Esophagus muscularis mucosa (tissue), 2 donors: Measurements from ENCODE around the gene CEL.

Experiments used
- EP300 ChIP-seq: sonication (generic); formaldehyde crosslinking; IDR thresholded peaks from one replicate; pipeline ENCODE4 v1.6.1; 2017; ENCODE audit warnings: antibody characterized with exemption
- POLR2A ChIP-seq: fragments of 450-650 bp; IDR thresholded peaks from one replicate; pipeline ENCODE4 v1.6.1; 2017; ENCODE audit warnings: antibody characterized with exemption, moderate library complexity, mild to moderate bottlenecking, low read depth

DNA sequence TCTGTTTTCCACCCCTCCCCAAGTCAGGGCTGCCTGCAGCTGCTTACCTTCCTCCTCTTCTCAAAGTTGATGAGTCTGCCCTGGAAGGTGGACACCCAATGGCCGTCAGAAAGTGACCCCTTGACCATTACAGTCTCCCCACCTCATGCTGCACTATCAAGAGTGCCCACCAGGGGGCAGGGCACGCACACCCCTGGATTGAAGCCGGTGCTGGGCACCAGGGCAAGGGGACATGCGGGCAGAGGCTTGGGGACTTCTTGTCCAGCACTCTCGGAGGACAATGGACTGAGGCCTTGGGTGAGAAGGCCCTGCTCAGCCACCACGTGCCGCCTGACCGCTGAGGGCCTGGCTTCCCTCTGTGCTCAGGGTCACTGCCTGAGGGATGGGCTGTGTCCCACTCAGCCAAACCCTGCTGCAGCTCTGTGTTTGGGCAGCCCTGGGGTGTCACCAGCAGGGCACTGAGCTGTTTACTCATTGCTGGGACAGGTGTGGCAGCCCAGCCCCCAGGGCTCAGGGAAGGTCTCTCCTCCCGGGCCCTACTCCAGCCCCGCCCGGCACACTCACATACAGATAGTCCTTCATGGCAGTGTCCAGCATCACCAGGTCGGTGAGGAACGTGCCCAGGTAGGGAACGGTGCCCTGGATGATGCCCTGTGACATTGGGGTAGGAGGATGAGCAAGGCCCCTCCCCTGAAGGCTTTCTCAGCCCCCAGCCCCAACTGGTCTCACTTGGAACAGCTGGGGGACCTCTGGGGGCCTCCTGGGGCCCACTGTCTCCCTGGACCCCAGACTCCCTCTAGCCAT lies 41.6 kb downstream of the CEL start:
- TF ChIP-seq EP300 = no peak
- no peak for TF ChIP-seq POLR2A
